HG03095 (cell line): ENCODE results near the gene HAGHL.
"Not testable (repeated sequence)": the region's sequence is repeated elsewhere in the genome, so short reads cannot be mapped to it uniquely, and the experiment has no call there.

Experiments used
- ATAC-seq: cut with Tn5 transposase; IDR thresholded peaks from one replicate; pipeline ENCODE4 v1.9.1; 2021; ENCODE audit warnings: moderate library complexity; ENCODE audit not compliant: unreplicated experiment

HAGHL gene

GRCh38 chr16:707062-707538, 19.8 kb upstream of the HAGHL start:
- ATAC-seq = no peak

- ATAC-seq = no peak
Measured at GRCh38 chr16:708019-708418, 18.9 kb upstream of the HAGHL start.

DNA sequence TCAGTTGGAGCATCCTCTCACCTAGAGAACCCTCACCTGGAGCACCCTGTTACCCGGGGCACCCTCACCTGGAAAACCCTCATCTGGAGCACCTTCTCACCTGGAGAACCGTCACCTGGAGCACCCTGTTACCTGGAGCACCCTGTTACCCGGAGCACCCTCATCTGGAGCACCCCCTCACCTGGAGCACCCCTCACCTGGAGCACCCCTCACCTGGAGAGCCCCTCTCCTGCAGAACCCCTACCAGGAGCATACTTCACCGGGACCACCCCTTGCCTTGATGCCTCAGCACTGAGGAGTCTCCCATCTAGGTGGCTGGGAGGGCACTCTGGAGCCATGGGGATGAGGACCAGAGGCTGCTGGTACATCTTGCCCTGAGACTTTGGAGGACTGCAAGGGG, 17.9 kb upstream of the HAGHL start:
- no peak for ATAC-seq

DNA sequence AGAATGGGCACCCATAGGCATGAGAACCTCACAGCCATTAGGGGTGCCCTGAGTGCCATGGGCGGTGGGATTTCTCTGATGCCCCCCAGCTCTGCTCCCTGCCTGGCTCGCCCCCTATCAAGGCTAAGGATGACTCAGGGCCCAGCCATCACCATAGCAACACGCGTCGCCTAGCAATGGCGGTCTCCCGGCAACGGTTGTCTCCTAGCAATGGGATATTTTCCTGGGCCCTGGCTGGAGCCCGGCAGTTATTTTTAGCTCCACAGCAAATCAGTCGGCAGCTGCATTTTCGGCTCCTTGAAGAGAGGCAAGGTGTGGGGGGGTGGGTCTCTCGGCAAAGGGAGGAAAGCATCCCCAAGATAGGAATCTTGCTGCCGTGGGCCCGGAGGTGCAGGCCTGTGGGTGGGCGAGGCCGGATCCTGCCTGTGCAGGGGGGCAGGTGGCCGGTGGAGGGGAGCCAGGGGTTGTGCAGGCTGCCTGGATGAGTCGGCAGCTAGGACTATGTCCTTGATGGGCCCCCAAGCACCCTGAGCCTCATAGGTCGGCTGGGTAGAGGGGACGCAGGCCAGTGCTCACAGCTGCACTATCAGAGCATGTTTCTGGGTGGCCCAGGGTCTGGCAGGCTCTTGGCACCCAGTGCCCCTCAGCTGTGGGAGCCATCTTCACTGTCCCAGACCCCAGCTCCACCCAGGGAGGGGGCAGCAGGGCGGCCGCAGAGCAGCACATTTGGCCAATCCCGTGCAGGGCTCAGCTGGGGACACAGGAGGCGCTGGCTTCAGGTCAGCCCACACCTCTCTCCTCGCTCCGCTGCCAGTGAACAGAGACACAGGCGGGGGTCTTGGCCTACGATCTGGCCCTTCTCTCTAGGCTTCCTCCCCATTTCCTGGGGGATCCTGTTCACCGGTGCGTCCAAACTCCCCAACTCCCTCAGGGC, 17.1 kb upstream of the HAGHL start:
- ATAC-seq = no peak

DNA sequence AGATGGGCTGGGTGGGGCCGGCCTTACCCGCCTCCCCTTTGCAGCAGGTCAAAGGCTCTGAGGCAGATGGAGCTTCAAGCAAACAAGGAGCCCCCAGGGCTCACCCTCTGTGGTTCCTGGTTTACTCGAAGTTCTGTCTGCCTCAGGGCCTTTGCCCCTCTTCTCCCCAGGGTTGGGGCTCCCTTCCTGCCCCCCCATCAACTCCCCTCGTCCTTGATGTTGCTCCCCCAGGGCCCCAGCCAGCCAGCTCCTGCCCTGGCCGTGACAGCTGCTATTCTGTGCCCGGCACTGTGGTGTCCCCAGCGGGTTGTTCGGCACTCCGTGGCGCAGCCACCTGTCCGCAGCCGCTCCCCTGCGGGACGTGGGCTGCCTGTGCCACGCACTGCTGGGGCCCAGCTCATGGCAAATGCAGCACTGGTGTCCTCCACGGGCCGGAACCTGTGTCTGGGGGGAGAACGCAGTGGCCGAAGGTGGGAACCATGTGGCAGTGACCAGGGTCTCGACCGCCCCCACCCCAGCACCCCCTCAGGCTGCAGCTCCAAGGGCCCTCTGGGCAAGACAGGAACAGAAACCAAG, 16.3 kb upstream of the HAGHL start:
- ATAC-seq = no peak

GRCh38 chr16:711084-711483, 15.8 kb upstream of the HAGHL start:
- no peak for ATAC-seq

GRCh38 chr16:711548-712320, 15.2 kb upstream of the HAGHL start:
- ATAC-seq = no peak

DNA sequence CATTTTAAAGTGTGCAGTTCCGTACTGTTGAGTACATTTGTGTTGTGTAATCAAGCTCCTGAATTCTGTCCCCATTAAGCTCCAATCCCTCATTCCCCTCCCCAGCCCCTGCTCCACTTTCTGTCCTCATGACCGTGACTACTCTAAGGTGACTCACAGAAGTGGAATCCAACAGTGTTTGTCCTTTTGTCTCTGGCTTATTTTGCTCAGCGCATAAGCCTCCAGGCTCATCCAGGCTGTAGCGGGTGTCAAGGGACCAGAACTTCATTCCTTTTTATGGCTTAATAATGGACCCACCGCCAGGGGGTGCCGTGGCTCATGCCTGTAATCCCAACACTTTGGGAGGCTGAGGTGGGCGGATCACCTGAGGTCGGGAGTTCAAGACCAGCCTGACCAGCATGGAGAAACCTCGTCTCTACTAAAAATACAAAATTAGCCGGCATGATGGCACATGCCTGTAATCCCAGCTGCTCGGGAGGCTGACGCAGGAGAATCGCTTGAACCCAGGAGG, 14.1 kb upstream of the HAGHL start:
- ATAC-seq = not testable (repeated sequence)

- ATAC-seq = no peak
Measured at GRCh38 chr16:714079-714478, 12.8 kb upstream of the HAGHL start.

- ATAC-seq = peak; percentile 58
Measured at GRCh38 chr16:714558-715476, 12.1 kb upstream of the HAGHL start, which contains the start of gene METRN. METRN (plus strand) TSS chr16:715118; CDS start chr16:715290, 172 bp downstream.

GRCh38 chr16:715477-716199, 11.3 kb upstream of the HAGHL start:
- ATAC-seq = peak; percentile 5

GRCh38 chr16:716200-716568, 10.7 kb upstream of the HAGHL start:
- ATAC-seq = no peak

DNA sequence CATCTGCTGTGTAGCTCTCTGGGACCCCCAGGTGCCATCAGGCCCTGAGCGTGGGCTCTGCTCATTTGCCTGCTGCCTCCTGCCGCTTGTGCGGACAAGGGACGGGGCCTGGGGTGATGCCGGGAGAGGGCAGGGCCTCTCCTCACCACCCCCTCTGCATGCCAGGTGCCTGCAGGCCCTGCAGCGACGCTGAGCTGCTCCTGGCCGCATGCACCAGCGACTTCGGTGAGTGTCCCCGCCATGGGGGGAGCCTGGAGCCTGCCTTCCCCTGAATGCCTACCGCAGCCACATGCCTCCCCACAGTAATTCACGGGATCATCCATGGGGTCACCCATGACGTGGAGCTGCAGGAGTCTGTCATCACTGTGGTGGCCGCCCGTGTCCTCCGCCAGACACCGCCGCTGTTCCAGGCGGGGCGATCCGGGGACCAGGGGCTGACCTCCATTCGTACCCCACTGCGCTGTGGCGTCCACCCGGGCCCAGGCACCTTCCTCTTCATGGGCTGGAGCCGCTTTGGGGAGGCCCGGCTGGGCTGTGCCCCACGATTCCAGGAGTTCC, 10.1 kb upstream of the HAGHL start:
- ATAC-seq = no peak

GRCh38 chr16:717450-718245, 9.3 kb upstream of the HAGHL start:
- ATAC-seq = no peak

DNA sequence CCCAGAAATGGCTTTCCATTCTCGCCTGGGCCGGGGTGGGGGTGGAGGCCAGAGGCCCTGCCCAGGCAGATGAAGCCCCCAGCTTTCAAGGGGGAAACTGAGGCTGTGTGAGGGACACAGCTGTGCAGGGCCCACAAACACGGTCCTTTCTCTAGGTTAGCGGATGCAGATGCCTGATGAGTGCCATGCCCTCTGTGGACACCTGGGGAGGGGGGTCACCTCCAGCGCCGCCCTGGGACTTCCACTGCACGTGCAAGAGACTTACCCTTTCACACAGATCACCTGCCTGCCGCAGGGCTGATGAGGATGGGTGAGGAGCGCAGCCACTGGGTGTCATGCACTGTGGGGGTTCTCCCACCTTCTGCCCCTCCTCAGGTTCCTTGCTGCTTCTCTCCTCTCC, 8.5 kb upstream of the HAGHL start:
- ATAC-seq = no peak

- no peak for ATAC-seq
Measured at GRCh38 chr16:718922-719321, 8.0 kb upstream of the HAGHL start.

GRCh38 chr16:719815-720446, 7.0 kb upstream of the HAGHL start:
- no peak for ATAC-seq

GRCh38 chr16:720447-720989, 6.4 kb upstream of the HAGHL start:
- ATAC-seq = peak; percentile 6
